ENCODE results near the gene RAPGEF6.

DNA sequence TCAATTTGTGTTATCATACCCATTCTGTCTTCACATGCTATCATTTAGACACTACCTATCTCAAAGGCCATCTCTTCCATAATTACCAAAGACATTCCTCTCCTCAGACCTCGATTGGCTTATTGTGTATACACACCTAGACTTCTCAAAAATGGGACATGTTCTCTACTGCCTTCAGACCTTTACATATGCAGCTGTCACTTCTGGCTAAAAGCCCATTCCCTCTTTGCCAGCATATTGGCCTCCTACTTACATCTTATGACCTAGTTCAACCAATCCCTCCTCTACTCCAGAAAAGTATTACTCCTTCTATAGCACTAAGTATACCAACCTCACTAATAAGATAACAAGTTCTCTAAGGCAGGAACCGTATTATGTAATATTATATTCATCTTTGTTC is 84.4 kb downstream of the RAPGEF6 start:
- TF ChIP-seq, protein P1, sequence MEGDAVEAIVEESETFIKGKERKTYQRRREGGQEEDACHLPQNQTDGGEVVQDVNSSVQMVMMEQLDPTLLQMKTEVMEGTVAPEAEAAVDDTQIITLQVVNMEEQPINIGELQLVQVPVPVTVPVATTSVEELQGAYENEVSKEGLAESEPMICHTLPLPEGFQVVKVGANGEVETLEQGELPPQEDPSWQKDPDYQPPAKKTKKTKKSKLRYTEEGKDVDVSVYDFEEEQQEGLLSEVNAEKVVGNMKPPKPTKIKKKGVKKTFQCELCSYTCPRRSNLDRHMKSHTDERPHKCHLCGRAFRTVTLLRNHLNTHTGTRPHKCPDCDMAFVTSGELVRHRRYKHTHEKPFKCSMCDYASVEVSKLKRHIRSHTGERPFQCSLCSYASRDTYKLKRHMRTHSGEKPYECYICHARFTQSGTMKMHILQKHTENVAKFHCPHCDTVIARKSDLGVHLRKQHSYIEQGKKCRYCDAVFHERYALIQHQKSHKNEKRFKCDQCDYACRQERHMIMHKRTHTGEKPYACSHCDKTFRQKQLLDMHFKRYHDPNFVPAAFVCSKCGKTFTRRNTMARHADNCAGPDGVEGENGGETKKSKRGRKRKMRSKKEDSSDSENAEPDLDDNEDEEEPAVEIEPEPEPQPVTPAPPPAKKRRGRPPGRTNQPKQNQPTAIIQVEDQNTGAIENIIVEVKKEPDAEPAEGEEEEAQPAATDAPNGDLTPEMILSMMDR (IDR thresholded peaks at IDR 0.05) = no peak
- no peak for TF ChIP-seq POLR2A (IDR thresholded peaks at IDR 0.05)

Measured in adrenal gland (tissue), 5 donors.